ENCODE results near the gene S100A1.

Gene S100A1

GRCh38 chr1:153606194-153606593 is 22.0 kb upstream of the S100A1 start:
- no peak overlapping the region for H3K27ac ChIP-seq (ENCODE audit: low read depth, low read length)
- H4K8ac ChIP-seq (ENCODE audit: low read depth, low read length), result no peak overlapping the region
- H3K9ac ChIP-seq (ENCODE audit: low read length), result no peak overlapping the region
- H3K9me3 ChIP-seq (ENCODE audit: insufficient read depth, low read depth, low read length), result no peaks in the 10 kb centered on the region
- no peak overlapping the region for H3K23ac ChIP-seq (ENCODE audit: low read length)
- peaks cover 40 to 41% of the 10 kb centered on the region in 2 experiments for H3K4me1 ChIP-seq (ENCODE audit: control insufficient read depth in 1 of 2, insufficient read depth in 2 of 2, low read length in 2 of 2)
- no peak overlapping the region for H3K14ac ChIP-seq (ENCODE audit: low read length)
- no peak overlapping the region for H3K4me2 ChIP-seq (ENCODE audit: low read length)
- no peak overlapping the region for H2AK5ac ChIP-seq (ENCODE audit: low read length)
- no peaks in the 10 kb centered on the region for H3K36me3 ChIP-seq (ENCODE audit: control insufficient read depth in 1 of 2, insufficient read depth in 2 of 2, low read length in 2 of 2)
- H2BK12ac ChIP-seq (ENCODE audit: low read length), result no peak overlapping the region
- no CpG with 5 or more reads among the region's 11 CpGs for WGBS (ENCODE audit: extremely low coverage, insufficient coverage, insufficient read length)
- peaks cover 3% of the 10 kb centered on the region for H3K79me2 ChIP-seq (ENCODE audit: control insufficient read depth, insufficient read depth, low read length, poor library complexity)
- H3K27me3 ChIP-seq (ENCODE audit: insufficient read depth, low read length), result no peaks in the 10 kb centered on the region
- no peak overlapping the region for H4K12ac ChIP-seq (ENCODE audit: low read depth, low read length)
- DNase-seq, result no peak
- no peak overlapping the region for H2AFZ ChIP-seq (ENCODE audit: insufficient read depth, low read length, poor library complexity)
- no peak overlapping the region for H3K4ac ChIP-seq (ENCODE audit: low read depth, low read length)
- peaks cover 27% of the 10 kb centered on the region for H3K79me1 ChIP-seq (ENCODE audit: low read length)
- H4K91ac ChIP-seq (ENCODE audit: low read depth, low read length), result no peak overlapping the region
- H3K4me3 ChIP-seq (ENCODE audit: low read depth, low read length), result no peak overlapping the region
- no peak overlapping the region for H2BK120ac ChIP-seq (ENCODE audit: insufficient read depth, low read length, poor library complexity)
- H3K18ac ChIP-seq (ENCODE audit: low read length), result no peak overlapping the region
- H2BK5ac ChIP-seq (ENCODE audit: low read depth, low read length, poor library complexity), result no peak overlapping the region

- H2BK12ac ChIP-seq (ENCODE audit: low read length), result peak overlapping the region; percentile 93
- H4K8ac ChIP-seq (ENCODE audit: low read depth, low read length), result no peak overlapping the region
- no peak overlapping the region for H3K23ac ChIP-seq (ENCODE audit: low read length)
- DNase-seq, result no peak
- no peak overlapping the region for H3K4me2 ChIP-seq (ENCODE audit: low read length)
- peak overlapping the region; percentile 65 for H3K27ac ChIP-seq (ENCODE audit: low read depth, low read length)
- peaks cover 30% of the 10 kb centered on the region for H3K79me1 ChIP-seq (ENCODE audit: low read length)
- no peaks in the 10 kb centered on the region for H3K9me3 ChIP-seq (ENCODE audit: insufficient read depth, low read depth, low read length)
- peak overlapping the region; percentile 10 for H2BK120ac ChIP-seq (ENCODE audit: insufficient read depth, low read length, poor library complexity)
- WGBS (ENCODE audit: extremely low coverage, insufficient coverage, insufficient read length), result no CpG with 5 or more reads among the region's 8 CpGs
- H3K27me3 ChIP-seq (ENCODE audit: insufficient read depth, low read length), result no peaks in the 10 kb centered on the region
- H3K18ac ChIP-seq (ENCODE audit: low read length), result peak overlapping the region; percentile 2
- peaks cover 42 to 47% of the 10 kb centered on the region in 2 experiments for H3K4me1 ChIP-seq (ENCODE audit: control insufficient read depth in 1 of 2, insufficient read depth in 2 of 2, low read length in 2 of 2)
- peak overlapping the region; percentile 56 for H2BK5ac ChIP-seq (ENCODE audit: low read depth, low read length, poor library complexity)
- no peak overlapping the region for H3K9ac ChIP-seq (ENCODE audit: low read length)
- no peaks in the 10 kb centered on the region for H3K36me3 ChIP-seq (ENCODE audit: control insufficient read depth in 1 of 2, insufficient read depth in 2 of 2, low read length in 2 of 2)
- no peak overlapping the region for H3K14ac ChIP-seq (ENCODE audit: low read length)
- H3K4me3 ChIP-seq (ENCODE audit: low read depth, low read length), result no peak overlapping the region
- no peak overlapping the region for H3K4ac ChIP-seq (ENCODE audit: low read depth, low read length)
- no peak overlapping the region for H4K12ac ChIP-seq (ENCODE audit: low read depth, low read length)
- no peak overlapping the region for H2AFZ ChIP-seq (ENCODE audit: insufficient read depth, low read length, poor library complexity)
- peak overlapping the region; percentile 86 for H4K91ac ChIP-seq (ENCODE audit: low read depth, low read length)
- H3K79me2 ChIP-seq (ENCODE audit: control insufficient read depth, insufficient read depth, low read length, poor library complexity), result peaks cover 3% of the 10 kb centered on the region
- H2AK5ac ChIP-seq (ENCODE audit: low read length), result peak overlapping the region; percentile 11
Observed at GRCh38 chr1:153607381-153607780, 20.9 kb upstream of the S100A1 start.

- H3K23ac ChIP-seq (ENCODE audit: low read length), result no peak overlapping the region
- no peaks in the 10 kb centered on the region for H3K27me3 ChIP-seq (ENCODE audit: insufficient read depth, low read length)
- H3K79me1 ChIP-seq (ENCODE audit: low read length), result peaks cover 34% of the 10 kb centered on the region
- H3K36me3 ChIP-seq (ENCODE audit: control insufficient read depth in 1 of 2, insufficient read depth in 2 of 2, low read length in 2 of 2), result no peaks in the 10 kb centered on the region
- peak overlapping the region; percentile 48 for H3K18ac ChIP-seq (ENCODE audit: low read length)
- H3K4ac ChIP-seq (ENCODE audit: low read depth, low read length), result peak overlapping the region; percentile 73
- H3K4me2 ChIP-seq (ENCODE audit: low read length), result peak overlapping the region; percentile 49
- H3K4me1 ChIP-seq (ENCODE audit: control insufficient read depth in 1 of 2, insufficient read depth in 2 of 2, low read length in 2 of 2), result peaks cover 47 to 49% of the 10 kb centered on the region in 2 experiments
- no peak overlapping the region for H4K12ac ChIP-seq (ENCODE audit: low read depth, low read length)
- H3K4me3 ChIP-seq (ENCODE audit: low read depth, low read length), result no peak overlapping the region
- H2BK5ac ChIP-seq (ENCODE audit: low read depth, low read length, poor library complexity), result peak overlapping the region; percentile 56
- H3K14ac ChIP-seq (ENCODE audit: low read length), result peak overlapping the region; percentile 81
- peaks cover 3% of the 10 kb centered on the region for H3K79me2 ChIP-seq (ENCODE audit: control insufficient read depth, insufficient read depth, low read length, poor library complexity)
- H3K9me3 ChIP-seq (ENCODE audit: insufficient read depth, low read depth, low read length), result no peaks in the 10 kb centered on the region
- no CpG with 5 or more reads among the region's 7 CpGs for WGBS (ENCODE audit: extremely low coverage, insufficient coverage, insufficient read length)
- DNase-seq, result peak; percentile 27 to 55
- H3K9ac ChIP-seq (ENCODE audit: low read length), result no peak overlapping the region
- H2BK12ac ChIP-seq (ENCODE audit: low read length), result peak overlapping the region; percentile 93
- H4K91ac ChIP-seq (ENCODE audit: low read depth, low read length), result peak overlapping the region; percentile 86
- peak overlapping the region; percentile 27 for H2AFZ ChIP-seq (ENCODE audit: insufficient read depth, low read length, poor library complexity)
- peak overlapping the region; percentile 18 for H4K8ac ChIP-seq (ENCODE audit: low read depth, low read length)
- peak overlapping the region; percentile 65 for H3K27ac ChIP-seq (ENCODE audit: low read depth, low read length)
- H2BK120ac ChIP-seq (ENCODE audit: insufficient read depth, low read length, poor library complexity), result peak overlapping the region; percentile 92
- H2AK5ac ChIP-seq (ENCODE audit: low read length), result peak overlapping the region; percentile 94
Observed at GRCh38 chr1:153608089-153608682, 20.0 kb upstream of the S100A1 start.

GRCh38 chr1:153608742-153609584 is 19.3 kb upstream of the S100A1 start:
- Histone ChIP-seq H4K8ac (ENCODE audit: low read depth, low read length) (peak overlapping the region; percentile 23), H3K9ac (ENCODE audit: low read length) (no peak overlapping the region), H3K79me1 (ENCODE audit: low read length) (peaks cover 34% of the 10 kb centered on the region), H3K4me1 (ENCODE audit: control insufficient read depth in 1 of 2, insufficient read depth in 2 of 2, low read length in 2 of 2) (peaks cover 49 to 52% of the 10 kb centered on the region in 2 experiments), H3K36me3 (ENCODE audit: control insufficient read depth in 1 of 2, insufficient read depth in 2 of 2, low read length in 2 of 2) (no peaks in the 10 kb centered on the region), H4K91ac (ENCODE audit: low read depth, low read length) (peak overlapping the region; percentile 86), H2BK12ac (ENCODE audit: low read length) (peak overlapping the region; percentile 93), H3K14ac (ENCODE audit: low read length) (peak overlapping the region; percentile 81), H3K23ac (ENCODE audit: low read length) (no peak overlapping the region), H3K27me3 (ENCODE audit: insufficient read depth, low read length) (no peaks in the 10 kb centered on the region), H2BK120ac (ENCODE audit: insufficient read depth, low read length, poor library complexity) (peak overlapping the region; percentile 92), H3K18ac (ENCODE audit: low read length) (peak overlapping the region; percentile 48), H3K27ac (ENCODE audit: low read depth, low read length) (peak overlapping the region; percentile 65), H2AFZ (ENCODE audit: insufficient read depth, low read length, poor library complexity) (no peak overlapping the region), H3K79me2 (ENCODE audit: control insufficient read depth, insufficient read depth, low read length, poor library complexity) (peaks cover 3% of the 10 kb centered on the region), H4K12ac (ENCODE audit: low read depth, low read length) (no peak overlapping the region), H2BK5ac (ENCODE audit: low read depth, low read length, poor library complexity) (peak overlapping the region; percentile 56), H3K4me3 (ENCODE audit: low read depth, low read length) (no peak overlapping the region), H2AK5ac (ENCODE audit: low read length) (peak overlapping the region; percentile 94), H3K9me3 (ENCODE audit: insufficient read depth, low read depth, low read length) (no peaks in the 10 kb centered on the region), H3K4ac (ENCODE audit: low read depth, low read length) (no peak overlapping the region), H3K4me2 (ENCODE audit: low read length) (peak overlapping the region; percentile 49)
- WGBS (ENCODE audit: extremely low coverage, insufficient coverage, insufficient read length), result no CpG with 5 or more reads among the region's 19 CpGs
- peak; percentile 89 to 93 for DNase-seq

All from trophoblast cell (in vitro differentiated cells and primary cell).